NCI-H774 (cell line): Measurements from ENCODE around the gene TGFBR3.
A peak's percentile ranks its signal among the peaks of the same experiment; 100 is the strongest.

ENCODE experiments used
- DNase-seq: peaks from one replicate; lab custom pipeline; 2025; lab: John Stamatoyannopoulos, UW

The TGFBR3 gene

GRCh38 chr1:91799159-91799558, 86.8 kb downstream of the TGFBR3 start:
- no peak for DNase-seq

- DNase-seq = no peak
Measured at GRCh38 chr1:91798740-91799139, 87.2 kb downstream of the TGFBR3 start.

GRCh38 chr1:91798241-91798648, 87.7 kb downstream of the TGFBR3 start:
- no peak for DNase-seq

GRCh38 chr1:91797164-91797563, 88.8 kb downstream of the TGFBR3 start:
- DNase-seq = no peak

- DNase-seq = no peak
Measured at GRCh38 chr1:91796390-91796654, 89.6 kb downstream of the TGFBR3 start.

GRCh38 chr1:91795591-91796389, 90.2 kb downstream of the TGFBR3 start:
- no peak for DNase-seq

GRCh38 chr1:91793877-91794276, 92.1 kb downstream of the TGFBR3 start:
- no peak for DNase-seq

- DNase-seq = no peak
Measured at GRCh38 chr1:91793189-91793588, 92.8 kb downstream of the TGFBR3 start.

GRCh38 chr1:91792489-91793071, 93.4 kb downstream of the TGFBR3 start:
- DNase-seq = no peak

GRCh38 chr1:91791691-91792488, 94.1 kb downstream of the TGFBR3 start:
- DNase-seq = no peak

GRCh38 chr1:91791103-91791502, 94.8 kb downstream of the TGFBR3 start:
- peak; percentile 49 for DNase-seq

GRCh38 chr1:91790392-91790791, 95.6 kb downstream of the TGFBR3 start:
- no peak for DNase-seq

GRCh38 chr1:91789273-91789997, 96.5 kb downstream of the TGFBR3 start:
- DNase-seq = no peak

GRCh38 chr1:91787919-91788318, 98.0 kb downstream of the TGFBR3 start:
- no peak for DNase-seq

GRCh38 chr1:91784616-91785015, 101.3 kb downstream of the TGFBR3 start:
- no peak for DNase-seq

- DNase-seq = no peak
Measured at GRCh38 chr1:91784191-91784590, 101.8 kb downstream of the TGFBR3 start.

- DNase-seq = no peak
Measured at GRCh38 chr1:91783423-91784170, 102.4 kb downstream of the TGFBR3 start.

- no peak for DNase-seq
Measured at GRCh38 chr1:91781901-91782622, 103.9 kb downstream of the TGFBR3 start.

GRCh38 chr1:91781371-91781825, 104.6 kb downstream of the TGFBR3 start:
- no peak for DNase-seq

- DNase-seq = peak; percentile 17
Measured at GRCh38 chr1:91779548-91780021, 106.4 kb downstream of the TGFBR3 start.

- no peak for DNase-seq
Measured at GRCh38 chr1:91778964-91779363, 107.0 kb downstream of the TGFBR3 start.
